CD4-positive, alpha-beta T cell treated with Interleukin-21 for 1 hour (primary cell): ENCODE data around the gene EFCAB6.

Experiments
- DNase-seq: peaks from one replicate; pipeline ENCODE4 v3.0.0-alpha.2; 2020

The EFCAB6 gene

DNA sequence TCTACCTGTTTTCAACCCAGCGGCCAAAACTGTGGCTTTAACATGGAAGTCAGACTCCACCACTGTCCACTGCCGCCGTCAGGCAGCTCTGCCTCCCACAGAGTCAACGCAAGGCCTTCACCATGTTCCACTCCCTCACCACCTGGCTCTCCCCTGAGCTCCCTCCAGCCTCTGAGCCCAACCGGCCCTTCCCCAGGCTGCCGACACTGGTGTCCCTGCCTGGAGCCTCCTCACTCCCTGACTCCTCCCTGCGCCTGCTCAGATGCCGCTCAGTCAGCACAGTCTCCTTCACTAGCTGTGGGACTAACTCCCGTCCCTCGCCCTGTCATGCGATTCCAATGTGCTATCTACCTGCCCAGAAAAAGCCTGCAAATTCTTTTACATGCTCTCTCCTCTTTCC lies 33.9 kb upstream of the EFCAB6 start:
- no peak for DNase-seq

GRCh38 chr22:43844560-43845545 lies 32.7 kb upstream of the EFCAB6 start:
- no peak for DNase-seq

DNA sequence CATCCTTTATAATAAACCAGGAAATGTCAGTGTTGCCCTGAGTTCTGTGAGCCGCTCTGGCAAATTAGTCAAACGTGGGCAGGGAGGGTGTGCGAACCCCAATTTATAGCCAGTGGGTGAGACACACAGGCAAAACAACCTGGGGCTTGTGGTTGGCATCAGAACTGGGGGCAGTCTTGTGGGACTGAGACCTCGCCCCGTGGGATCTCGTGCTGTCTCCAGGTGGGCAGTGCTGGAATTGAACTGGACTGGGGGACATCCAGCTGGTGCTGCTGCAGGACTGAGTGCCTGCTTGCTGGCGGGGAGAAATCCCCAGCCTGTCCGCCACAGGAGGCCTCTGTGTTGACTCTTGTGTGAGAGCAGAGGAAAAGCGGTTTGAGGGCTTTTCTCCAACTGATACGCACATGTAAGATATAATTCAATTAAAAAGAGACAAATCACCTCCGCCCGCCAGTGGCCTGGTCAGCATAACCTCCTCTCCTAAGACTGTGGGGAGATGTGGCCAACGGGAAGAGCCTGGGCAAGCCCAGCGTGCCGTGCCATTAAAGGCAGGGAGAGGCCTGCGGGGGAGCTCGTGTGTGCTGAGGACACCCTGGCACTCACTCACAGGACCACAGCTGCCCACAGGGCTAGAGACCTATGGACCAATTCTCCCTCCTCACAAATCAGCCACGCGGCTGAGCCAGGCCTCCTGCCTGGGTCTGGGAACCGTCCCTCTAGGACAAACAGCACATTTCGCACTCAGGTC lies 31.9 kb upstream of the EFCAB6 start:
- DNase-seq, result no peak

DNA sequence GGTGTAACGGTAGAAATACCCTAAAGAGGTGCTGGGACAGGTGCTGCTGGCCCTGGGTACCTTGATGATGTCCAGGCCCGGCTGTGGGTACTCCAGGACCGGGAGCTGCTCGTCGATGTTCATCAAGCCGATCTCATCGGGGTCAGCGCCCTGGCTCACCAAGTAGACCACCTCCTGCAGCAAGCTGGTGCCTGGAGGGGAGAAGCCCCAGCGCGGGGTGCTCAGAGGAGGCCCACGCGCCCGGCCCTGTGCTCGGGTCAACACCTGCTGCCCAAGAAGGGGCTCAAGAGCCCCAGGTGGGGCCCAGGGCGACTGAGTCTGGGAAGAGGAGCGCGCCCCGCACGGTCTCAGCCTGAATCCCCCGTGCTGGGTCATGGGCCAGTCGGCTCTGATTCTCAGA lies 29.6 kb upstream of the EFCAB6 start:
- DNase-seq, result no peak

DNA sequence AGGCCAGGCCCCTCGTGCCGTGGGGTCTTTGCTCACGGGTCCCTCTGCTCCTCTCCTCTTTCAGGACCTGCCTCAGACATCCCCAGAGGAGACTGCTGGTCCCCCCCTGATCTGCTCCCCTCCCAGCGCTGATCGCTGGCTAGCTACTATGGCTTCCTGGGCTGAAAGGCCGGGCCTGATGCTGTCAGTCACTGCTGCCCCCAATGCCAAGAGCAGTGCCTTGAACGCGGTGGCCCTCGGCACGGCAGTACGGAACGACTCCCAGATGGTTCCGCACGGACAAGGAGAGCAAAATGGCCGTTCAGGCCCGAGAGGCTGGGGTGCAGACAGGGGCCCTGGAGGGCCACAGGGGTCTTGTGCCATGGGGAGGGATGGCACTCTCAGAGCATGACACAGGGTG lies 28.7 kb upstream of the EFCAB6 start:
- DNase-seq, result no peak

GRCh38 chr22:43840431-43840830 lies 28.3 kb upstream of the EFCAB6 start:
- no peak for DNase-seq

DNA sequence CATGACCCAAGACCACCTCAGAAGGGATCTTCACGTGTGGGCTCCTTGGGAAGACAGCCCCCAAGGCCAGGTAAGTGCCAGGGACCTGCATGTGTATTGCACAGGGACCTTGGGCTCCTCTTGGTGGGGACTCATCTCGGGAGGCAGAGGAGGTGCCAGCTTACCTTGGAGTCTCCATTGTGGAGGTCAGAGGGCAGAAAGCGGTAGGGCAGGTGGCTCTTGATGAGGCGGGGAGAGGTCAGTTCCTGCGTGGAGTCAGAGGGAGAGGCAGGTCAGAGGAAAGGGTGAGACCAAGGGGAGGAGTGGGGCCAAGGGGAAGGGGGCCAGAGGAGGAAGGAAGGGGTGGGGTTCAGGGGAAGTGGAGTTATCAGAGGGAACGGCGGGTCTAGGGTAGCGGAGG lies 27.7 kb upstream of the EFCAB6 start:
- DNase-seq, result no peak

DNA sequence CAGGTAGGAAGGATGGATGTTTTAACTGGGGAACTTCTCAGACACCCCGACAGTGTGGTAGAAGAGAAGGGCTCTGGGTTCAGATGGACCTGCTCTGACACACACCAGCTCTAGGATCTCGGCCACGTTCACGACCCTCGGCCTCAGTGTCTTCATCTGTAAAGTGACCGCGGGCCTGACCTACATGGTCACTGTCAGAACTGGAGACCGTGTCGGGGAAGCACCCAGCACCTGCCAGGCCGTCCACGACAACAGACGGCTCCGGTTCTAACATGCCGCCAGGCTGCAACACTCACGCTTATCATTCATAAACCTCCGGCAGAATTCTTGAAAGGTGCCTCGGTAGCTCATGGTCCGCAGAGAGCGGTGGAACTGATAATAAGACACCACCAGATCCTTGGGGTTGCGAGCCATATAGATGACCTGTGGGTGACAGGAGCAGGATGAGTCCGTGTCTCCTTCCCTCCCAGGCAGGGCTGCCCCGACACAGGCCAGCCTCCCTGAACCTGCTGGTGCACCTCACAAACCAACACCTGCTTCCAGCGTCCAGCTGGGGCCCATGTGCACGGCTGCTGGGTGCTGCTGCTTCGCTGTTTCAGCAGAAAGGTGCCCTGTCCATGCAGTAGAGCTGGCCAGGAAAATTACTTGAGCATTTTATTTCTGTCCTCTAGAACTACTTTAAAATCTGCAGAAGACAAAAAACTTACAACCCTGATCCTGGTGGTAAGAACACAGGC lies 26.6 kb upstream of the EFCAB6 start:
- no peak for DNase-seq

GRCh38 chr22:43838161-43838560 lies 26.1 kb upstream of the EFCAB6 start:
- no peak for DNase-seq

- DNase-seq, result no peak
Measured at GRCh38 chr22:43837666-43838065, 25.6 kb upstream of the EFCAB6 start.

DNA sequence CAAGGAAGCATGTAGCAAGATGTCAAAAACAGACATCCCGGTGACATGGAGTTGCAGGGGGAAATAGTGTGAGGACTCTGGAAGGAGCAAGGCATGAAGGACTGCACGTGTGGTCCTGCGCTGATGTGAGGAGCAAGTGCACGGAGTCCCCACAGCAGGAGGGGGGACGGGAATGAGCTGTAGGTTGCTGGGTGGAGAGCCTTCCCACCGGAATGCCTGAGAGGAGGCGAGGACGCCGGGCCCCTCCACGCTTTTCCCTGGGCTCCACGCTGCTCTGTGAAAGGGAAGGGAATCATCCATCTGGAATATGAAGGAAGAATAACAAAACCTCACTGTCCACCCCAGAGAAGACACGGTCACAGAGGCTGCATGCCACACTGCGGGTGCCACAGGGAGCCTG lies 23.6 kb upstream of the EFCAB6 start:
- no peak for DNase-seq

DNA sequence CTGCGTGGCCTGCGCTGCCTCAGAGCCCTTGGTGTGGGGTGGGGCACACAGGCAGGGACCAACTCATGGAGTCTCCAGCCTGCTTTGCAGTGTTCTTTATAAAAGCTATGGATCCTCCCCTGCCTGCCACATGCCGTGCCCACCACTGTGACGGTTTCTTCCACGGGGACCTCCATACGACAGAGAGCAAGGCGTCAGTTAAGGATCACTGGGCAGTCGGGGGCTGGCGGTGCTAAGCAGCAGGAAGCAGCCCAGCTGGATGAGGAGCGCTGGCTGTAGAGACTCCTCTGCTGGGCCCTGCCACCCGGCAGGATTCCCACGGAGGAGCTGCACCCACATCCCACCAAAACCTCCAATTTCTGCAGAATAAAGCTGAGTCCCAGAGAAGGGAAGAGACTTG lies 23.1 kb upstream of the EFCAB6 start:
- no peak for DNase-seq

DNA sequence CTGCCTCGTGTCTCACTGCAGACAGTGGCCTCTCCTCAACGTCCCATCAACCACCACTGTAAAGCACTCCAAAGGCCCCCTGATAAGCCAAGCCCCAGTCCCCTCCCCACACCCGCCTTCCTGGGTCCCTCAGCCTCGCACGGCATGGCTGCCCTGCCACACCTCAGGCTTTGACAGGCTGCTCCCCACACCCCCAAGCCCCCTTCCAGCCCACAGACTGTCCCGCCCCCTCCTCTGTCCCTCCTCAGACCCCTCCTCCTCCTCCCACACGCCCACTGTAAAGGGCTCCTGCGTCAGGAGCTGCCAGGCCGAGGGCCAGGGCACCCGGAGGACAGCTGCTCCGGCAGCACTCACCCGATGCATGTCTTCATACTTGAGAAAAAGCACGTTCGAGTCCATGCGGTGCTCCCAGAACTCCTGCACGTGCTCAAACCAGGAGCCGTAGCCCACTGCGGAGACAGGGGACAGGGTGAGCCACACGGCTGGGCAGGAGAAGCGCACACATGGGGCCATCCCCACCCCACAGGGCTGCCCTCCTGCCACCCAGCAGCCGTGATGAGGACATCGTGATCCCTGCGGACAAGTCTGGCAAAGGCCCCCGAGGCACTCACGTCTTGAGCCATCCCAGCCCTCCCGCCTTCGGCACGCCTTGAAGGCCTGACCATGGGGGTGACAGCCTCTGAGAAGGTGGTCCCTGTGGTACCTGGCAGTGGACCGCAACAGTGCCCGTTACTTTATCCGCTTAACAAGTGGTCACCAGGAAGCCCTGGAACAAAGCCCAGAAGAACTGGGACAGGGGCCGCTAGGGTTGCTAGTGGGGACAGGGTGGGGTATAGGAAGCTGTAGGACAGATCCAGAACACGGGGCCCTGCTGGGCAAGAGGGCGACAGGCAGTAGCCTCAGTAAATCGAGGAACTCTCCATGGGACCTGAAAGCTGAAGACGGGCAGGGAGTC lies 21.5 kb upstream of the EFCAB6 start:
- no peak for DNase-seq

DNA sequence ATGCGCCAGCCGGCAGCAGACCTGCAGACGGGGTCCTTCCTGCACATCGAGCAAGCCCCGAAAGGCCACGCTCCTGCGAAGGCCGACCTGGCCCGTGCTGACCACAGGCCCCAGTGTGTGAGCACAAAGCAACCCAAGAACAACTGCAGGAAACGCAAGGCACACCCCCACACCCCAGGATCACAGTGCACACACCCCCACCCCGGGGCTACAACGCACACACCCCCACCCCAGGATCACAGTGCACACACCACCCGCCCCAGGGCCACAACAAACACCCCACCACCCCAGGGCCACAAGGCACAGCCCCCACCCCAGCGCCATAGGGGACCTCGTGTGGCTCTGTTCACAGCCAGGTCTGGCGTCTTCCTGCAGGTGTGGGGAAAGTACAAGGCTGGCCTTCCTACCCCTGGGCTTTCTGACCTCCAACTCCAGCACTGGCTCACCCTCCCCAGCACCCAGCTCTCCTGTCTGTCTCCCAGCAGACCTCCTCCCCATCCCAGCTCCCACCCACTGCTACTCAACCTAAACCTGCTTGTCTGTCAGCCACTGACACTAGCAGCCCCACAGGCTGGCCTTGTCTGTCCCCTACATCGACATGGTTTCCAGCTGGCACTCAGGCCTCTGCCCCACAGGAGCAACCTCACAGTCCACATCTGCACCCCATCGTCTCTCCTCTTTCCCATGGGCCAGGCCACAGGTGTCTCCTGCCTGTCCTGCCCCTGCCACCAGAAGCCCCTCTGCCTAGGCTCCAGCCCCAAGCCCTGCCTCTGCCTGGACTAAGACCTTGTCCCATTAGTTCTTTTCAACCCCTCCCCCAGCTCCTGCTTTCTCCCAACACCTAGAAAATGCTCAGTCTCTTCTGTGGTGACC lies 20.5 kb upstream of the EFCAB6 start:
- no peak for DNase-seq

DNA sequence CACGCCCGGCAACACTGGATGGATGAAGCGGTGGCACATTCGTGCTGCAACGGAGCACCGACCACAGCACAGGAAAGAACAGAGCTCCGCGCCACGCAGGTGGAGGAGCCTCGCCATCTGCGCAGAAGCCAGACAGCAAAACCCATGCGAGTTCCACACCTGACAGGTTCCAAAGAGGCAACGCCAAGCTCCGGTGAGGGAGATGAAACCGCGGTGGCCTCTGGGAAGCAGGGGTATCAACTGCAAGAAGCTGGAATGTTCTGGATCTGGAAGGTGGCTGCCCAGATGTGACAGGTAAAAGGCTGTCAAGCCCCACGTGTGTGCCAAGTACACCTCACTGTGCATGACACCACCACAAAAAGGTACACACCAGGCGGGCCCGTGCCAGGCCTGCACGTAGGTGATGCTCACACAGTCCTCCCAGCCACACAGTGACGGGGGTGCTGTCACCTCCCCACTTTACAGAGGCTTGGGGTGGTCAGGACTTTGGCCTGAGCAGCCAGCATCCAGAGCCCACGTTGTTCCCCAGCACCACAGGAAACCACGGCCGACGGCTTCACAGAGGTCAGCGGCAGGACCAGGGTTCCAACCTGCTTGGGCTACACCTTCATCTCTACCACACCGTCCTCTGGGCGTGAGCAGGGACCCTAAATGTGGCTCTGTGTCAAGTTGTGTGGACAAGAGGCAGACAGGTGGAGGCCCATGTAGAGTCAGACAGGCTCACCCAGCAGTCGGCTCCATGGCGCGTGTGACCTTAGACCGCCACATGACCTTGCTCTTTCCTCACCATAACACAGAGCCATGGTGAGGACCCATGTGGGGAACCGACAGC lies 19.7 kb upstream of the EFCAB6 start:
- no peak for DNase-seq

DNA sequence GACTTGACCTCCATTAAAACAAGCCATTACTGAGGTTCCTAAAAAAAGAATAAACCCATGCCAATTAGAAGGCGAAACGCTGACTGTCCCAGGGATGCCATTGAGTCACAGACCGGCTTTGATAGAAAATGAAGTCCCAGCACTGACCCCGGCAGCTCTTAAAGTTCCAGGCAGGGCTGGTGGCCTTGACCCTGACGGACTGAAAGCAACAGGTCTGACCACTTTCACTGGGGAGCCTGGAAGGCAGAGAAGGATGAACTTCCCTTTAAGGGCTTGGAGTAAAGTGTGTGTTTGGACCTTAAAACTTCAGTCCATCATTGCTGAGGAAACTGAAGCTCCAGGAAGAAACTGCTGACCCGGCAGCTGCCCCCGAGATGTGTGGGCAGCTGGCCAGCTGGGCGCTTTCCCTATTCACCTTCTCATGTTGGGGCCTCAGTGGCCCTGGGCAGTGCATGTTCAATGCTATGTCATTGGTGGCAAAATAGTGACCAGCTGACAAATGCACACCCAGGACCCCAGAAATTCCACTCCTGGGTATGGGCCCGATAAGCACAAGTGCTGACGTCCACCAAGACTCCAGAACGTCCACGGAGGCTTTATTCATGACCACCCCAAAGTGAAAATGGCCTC lies 18.9 kb upstream of the EFCAB6 start:
- DNase-seq, result no peak

DNA sequence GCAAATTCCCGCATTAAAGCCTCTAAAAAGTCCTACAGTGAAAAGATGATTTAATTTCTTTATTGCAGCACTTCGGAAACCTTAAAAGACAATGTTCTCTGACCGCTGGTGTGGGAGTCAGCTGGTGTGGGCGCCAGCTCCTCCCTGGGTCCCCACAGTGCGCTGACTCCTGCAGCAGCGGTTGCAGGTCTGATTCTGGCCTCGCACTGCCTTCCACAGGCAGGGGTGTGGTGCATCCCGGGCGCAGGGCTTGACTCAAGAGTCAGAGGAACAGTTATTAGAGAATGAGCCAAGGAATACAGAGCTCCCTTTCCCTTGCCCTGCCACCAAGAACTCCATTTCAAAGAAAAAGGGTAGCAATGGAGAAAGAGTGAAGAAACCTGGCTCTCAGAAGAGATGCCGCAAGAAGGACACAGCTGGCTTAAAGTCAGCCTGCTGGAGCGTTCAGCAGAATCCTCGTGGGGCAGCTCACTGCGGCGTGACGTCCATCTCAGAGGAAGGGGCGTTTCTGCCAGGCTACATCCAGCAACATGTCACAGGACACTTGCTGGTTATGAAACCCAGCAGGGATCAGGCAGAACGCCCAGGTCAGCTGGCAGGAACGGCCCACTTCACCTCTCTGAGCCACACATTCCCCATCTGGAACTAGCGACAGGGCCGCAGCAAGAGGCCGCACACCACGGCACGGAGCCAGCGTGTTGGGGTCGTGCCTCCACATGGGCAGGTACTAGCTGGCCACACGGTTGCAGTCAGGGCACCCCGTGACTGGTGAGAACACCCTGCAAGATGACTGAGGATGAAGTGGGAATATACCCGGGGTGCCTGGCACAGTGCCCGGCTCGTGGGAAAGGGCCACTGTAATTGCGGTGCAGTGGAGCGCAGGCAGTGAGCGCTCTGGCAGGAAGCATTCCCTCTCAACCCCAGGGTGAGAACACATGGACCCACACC lies 18.1 kb upstream of the EFCAB6 start:
- DNase-seq, result no peak

- DNase-seq, result no peak
Measured at GRCh38 chr22:43828998-43829782, 17.1 kb upstream of the EFCAB6 start.
